HG02798 (cell line): ENCODE measurements around the gene NKAIN1.
"Not testable (repeated sequence)": the region's sequence is repeated elsewhere in the genome, so short reads cannot be mapped to it uniquely, and the experiment has no call there.

Experiments used
- ATAC-seq: cut with Tn5 transposase; IDR thresholded peaks from one replicate; pipeline ENCODE4 v1.9.1; 2021; ENCODE audit warnings: mild to moderate bottlenecking; ENCODE audit not compliant: unreplicated experiment, poor library complexity

Gene NKAIN1

DNA sequence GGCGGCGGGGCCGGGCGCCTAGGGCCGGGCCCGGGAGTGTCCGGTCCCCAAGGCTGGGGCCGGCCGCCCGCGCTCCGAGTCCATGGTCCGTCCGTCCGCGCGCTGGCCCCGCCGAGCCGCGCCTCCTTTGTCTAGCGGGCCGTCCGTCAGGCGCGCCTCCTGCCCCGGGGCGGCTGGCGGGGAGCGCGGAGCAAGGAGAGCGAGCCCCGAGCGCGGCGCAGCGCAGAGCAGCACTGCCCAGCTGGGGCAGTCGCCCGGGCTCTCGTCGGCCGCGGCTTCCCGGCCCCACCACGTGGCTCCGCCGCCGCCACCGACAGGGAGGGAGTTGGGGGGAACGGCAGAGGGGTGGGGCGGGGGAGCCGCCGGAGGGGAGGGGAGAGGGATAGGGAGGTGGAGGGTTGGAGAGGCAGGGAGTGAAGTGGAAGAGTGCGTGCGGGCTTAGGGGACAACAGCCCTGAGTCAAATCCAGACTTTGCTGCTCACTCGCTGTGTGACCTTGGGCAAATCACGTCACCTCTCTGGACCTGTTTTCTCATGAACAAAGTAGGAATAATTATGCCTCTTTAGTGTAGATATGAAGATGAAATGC, at the start of gene NKAIN1:
Gene NKAIN1, minus strand, starts transcription at position 235 of the 589 bp plus-strand sequence. CDS start 340 bp downstream, outside the sequence.
- ATAC-seq, result no peak

DNA sequence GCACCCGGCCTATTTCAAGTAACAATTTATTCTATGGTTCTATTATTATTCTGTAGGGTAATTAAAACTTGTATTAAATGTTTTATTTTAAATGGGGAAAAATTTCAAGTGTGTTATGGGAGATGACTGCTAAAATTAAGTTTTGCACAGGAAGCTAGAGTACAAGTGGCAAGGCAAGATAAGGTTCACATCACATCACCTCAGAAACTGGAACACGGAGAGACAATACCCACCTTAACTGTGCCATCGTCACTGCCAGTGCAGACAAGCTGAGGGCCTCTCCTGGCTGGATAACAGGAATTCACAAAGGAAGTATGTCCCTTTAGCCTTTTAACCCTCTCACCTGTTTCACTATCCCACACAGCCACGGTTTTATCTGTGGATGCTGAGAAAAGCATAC, 49.3 kb upstream of the NKAIN1 start:
- no peak for ATAC-seq

DNA sequence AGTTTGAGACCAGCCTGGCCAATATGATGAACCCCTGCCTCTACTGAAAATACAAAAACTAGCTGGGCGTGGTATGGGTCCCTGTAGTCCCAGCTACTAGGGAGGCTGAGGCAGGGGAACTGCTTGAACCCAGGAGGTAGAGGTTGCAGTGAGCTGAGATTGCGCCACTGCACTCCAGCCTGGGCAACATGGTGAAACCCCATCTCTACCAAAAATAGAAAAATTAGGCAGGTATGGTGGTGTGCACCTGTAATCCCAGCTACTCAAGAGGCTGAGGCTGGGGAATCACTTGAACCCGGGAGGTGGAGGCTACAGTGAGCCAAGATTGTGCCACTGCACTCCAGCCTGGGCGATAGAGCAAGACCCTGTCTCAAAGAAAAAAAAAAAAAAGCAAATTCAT, 48.1 kb upstream of the NKAIN1 start:
- ATAC-seq, result not testable (repeated sequence)

DNA sequence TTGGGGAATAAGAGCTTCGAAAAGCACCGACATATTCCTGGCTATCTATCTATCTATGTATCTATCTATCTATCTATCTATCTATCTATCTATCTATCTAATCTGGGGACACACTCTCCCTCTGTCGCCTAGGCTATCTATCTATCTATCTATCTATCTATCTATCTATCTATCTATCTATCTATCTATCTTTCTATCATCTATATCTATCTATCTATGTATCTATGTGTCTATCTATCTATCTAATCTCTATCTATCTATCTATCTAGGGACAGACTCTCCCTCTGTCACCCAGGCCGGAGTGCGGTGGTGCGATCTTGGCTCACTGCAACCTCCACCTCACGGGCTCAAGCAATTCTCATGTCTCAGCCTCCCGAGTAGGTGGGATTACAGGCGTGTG, 42.7 kb upstream of the NKAIN1 start:
- ATAC-seq, result not testable (repeated sequence)

DNA sequence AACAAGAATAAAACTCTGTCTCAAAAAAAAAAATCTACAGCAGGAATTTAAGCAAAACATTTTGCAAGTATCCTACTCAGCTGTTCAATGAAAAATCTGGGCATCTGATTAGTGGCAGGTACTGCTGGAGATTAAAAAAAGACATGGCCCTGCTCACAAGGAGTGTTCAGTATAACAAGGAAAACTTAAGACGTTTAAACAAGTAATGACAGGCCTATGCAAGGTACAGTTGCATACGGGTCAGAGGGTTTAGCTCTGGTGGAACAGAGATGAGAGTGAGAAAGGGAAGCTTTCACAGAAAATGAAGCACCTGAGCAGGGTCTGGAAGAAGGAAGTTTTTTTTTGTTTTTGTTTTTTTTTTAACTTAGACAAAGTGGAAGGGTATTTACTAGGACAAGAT, 33.9 kb upstream of the NKAIN1 start:
- no peak for ATAC-seq

DNA sequence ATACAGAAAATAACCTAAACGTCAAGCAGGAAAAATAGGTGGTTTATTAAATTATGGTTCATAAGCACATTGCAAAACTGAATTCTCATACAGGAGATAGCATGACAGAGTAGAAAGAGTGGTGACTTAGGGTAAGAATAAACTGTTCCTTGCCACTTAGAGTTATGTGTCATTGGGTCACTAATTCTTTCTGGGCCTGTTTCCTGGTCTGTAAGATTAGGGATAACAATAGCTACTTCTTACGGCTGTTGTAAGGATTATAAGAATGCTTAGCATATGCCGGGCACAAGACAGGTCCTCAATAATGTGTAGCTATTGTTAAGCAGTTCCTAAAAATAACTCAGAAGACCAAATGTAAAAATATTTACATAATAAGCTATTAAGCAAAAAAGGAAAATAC, 32.7 kb upstream of the NKAIN1 start:
- no peak for ATAC-seq

DNA sequence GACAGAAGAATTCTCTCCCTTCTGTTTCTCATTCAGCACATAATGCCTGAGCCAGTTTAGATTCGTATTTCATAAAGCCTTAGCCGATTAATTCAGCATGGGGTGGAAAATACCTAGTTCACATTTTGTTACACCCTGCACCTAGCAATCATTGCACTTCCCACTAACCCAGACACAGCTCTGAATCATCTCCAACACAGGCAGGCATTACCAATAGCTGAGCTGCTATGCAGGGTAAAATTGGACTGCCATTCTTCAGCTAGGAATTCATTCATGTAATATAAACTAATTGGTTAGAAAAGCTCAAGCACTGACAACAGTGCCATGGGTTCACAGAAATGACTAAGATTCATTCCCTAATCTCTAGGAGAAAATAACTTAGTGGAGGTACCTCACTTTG, 26.9 kb upstream of the NKAIN1 start:
- no peak for ATAC-seq

DNA sequence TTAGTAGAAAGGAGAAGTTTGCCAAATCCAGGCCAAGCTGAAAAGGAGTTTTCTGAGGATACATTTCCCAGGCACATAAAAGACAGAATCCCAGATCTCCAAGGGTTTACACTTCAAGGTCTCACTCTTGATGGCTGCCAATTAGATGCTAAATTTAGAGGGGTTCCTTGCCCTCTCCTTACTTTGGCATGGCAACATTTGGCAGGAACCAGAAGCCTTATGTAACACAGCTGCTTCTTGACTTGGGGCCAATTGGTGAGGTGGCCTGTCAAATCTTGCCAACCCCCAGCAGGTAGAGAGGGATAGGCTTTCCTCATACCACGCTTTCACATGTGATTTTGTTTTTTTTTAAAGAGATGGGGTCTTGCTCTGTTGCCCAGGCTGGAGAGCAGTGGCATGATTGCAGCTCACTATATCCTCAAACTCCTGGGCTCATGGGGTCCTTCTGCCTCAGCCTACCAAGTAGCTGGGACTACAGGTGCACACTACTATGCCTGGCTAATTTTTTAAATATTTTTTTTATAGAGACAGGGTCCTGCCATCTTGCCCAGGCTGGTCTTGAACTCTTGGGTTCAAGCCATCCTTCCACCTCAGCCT, 25.2 kb upstream of the NKAIN1 start:
- no peak for ATAC-seq

DNA sequence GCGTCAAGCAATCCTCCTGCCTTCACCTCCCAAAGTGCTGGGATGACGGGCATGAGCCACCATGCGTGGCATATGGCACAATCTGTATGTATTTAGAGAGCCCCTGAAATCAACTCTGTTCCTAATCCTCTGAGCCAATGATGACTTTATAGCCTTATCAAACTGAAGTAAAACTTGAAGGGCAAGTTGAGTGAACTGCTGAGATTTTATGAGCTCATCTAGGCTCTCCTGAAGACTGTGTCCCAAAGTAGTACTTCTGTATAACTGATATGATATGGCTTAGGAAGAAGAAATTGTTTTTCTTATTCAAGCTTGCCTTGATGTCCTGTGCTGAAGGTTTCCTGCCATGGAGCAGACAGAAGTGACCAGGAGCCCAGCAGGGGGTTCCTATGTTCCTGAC, 23.7 kb upstream of the NKAIN1 start:
- ATAC-seq, result no peak

DNA sequence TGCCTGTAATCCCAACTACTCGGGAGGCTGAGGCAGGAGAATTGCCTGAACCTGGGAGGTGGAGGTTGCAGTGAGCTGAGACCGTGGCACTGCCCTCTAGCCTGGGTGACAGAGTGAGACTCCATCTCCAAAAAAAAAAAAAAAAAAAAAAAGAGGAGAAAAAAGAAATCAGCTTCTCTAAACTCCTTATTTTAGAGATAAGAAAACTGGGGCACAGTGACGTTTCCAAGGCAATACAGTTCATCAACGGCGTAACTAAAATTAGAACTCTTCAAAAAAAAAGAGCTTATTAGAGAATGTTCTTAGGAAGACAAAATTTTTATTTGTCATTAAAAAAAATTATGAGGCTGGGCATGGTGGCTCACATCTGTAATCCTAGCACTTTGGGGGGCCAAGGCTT, 22.7 kb upstream of the NKAIN1 start:
- not testable (repeated sequence) for ATAC-seq

DNA sequence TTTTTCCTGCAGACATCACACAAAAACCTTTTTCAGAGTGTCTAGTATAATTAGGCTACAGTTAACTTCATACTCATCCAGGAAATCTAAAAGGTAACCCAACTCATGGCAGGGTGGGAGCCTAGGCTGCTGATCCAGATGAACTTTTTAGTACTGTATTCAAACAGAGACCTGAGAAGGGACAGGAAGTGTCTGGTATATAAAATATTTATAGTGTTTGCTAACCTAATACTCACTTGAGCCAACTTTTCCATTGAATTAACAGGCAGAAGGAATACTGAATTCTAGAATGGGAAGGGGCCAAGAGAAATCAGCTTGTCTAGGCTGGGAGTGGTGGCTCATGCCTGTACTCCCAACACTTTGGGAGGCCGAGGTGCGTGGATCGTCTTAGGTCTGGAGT, 22.2 kb upstream of the NKAIN1 start:
- ATAC-seq, result no peak

DNA sequence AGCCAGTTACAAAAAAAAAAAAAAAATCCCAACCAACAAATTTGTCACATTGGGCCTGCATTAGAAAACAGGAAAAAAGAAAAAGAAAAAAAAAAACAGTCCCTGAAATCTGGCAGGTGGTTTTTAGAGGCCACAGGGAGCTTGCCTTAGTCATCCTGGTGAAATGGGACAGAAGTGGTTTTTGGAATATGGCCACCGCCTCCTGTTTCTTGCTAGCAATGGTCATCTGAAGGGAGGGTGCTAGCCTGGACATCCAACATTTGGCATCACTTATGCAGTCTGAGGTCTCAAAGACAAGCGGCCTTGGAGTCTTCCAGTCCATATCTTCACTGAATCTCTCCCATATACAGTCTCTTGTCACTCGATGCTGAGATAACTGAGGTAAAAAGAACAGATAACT, 20.1 kb upstream of the NKAIN1 start:
- no peak for ATAC-seq

DNA sequence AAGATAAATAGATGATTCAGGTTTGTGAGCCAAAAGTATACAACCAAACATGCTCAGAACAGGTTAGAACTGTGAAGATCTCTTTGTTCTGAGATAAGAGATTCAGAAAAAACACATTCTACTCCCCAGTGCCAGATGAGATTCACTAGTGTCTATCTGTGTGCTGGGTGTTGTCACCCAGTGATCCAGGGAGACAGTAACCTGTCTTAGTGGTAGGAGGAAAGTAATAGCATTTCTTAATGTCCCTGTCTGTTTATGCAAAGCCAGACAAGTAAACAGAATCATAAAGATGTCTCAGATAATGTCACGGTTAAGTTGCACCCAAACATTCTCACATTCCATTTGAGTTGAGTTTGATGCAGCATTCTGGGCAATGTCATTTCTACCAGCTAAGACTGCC, 18.9 kb upstream of the NKAIN1 start:
- no peak for ATAC-seq

DNA sequence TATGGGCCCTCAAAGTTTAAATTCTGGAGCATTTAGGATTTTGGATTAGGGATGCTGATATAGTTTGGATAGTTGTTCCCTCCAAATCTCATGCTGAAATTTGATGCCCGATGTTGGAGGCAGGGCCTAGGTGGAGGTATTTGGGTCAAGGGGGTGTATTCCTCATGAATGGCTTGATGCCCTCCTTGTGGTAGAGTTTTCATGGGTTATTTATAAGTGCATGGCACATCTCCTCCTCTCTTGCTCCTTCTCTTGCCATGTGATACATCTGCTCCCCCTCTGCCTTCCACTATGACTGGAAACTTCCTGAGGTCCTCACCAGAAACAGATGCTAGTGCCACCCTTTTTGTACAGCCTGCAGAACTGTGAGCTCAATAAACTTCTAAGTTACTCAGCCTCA, 17.5 kb upstream of the NKAIN1 start:
- ATAC-seq, result no peak

DNA sequence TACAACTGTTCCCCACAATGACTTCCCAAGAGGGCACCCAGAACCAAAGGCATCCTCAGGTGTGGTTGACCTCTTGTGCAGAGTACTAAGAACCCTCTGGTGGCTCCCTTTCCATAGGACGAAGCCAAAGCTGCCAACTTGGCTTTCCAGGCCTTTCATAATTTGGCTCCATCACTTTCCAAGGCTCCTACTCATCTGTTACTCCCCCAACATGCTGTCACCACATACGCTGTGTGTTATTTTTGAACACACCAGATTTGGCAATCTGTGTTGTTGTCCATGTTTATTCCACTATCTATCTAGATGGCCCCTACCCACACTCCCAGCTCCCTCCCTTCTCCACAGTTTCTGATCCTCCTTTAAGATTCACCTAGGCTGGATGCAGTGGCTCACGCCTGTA, 10.2 kb upstream of the NKAIN1 start:
- ATAC-seq, result no peak

DNA sequence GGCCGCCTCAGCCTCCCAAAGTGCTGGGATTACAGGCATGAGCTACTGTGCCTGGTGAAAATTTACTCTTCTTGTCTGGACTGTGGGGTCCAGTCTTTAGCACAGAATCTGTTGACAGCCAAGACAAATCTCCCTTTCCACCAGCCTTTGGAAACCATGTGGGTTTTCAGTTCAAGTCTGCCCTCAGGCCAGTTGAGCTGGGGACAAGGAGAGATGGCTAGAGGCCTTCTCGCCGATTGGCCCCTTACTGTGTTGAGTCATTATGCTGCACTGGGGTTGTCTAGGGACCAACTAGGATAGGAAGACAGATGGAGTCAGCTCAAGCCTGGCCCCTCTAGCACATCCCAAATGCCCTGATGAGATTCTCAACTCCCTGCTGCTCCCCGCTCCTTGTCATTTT, 8.6 kb upstream of the NKAIN1 start:
- no peak for ATAC-seq

DNA sequence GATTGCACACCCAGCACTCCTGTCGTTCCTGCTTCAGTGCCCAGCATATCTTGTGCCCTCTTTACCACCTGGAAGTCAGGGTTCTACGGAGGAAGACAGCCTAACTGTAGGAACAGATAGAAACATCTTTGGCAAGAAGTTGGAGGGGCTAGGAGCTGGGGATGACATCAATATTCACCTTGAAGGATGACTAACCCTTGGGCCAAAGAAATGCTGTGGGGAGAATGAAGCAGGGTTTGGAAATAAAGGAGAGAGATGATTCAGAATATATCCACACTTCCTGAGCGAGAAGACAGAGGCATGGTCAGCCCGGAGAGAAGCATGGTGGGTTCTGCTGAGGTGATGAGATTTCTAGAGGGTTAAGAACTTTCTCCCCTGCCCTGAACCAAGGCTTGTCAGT, 4.6 kb upstream of the NKAIN1 start:
- ATAC-seq, result no peak

DNA sequence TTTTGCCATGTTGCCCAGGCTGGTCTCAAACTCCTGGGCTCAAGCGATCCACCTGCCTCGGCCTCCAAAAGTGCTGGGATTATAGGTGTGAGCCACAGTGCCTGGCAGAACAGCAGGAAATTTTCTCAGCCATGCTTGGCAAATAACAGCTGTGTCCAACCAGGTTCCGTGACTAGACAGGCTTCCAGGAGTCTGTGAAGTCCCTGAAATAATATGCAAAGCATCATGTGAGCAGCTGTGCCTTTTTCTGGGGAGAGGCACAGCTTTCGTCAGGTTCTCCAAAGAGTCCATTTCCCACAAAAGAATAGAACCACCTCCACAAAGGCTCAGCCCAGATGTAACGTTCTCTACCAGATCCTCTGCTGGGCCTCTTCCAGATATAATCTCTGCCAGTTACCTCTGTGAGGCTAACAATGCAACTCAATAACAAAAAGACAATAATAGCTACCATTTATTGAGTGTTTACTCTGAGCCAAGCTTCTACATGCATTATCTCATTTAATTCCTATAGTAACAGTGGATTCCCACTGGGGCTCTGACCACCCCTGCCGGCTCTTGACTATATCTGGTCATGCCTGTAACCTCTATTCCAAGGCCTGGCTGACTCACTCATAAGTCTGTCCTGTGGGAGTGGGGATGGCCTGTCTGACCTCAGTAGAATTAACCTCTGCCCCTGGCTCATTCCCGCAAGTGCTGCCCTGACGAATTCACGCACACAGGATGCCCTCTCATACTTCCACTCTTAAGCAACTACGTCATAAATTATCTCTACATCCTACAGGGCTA, 4.0 kb upstream of the NKAIN1 start:
- no peak for ATAC-seq

DNA sequence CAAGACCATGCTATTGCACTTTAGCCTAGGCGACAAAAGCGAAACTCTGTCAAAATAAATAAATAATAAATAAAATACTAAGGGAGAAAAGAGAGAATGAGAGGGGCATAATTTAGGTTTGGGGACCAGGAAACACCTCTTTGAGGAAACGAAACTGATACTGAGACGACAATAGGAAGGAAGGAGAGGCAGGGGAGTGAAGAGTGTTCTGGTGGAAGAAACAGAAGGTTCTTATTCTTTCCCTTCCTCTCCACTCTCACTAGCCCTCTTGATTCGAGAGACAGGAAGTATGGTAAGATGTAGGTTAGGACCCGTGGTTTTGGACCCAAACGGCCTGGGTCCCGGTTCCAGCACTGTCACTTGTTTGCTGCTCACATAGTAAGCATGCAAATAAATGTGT, 1.6 kb upstream of the NKAIN1 start:
- ATAC-seq, result no peak

DNA sequence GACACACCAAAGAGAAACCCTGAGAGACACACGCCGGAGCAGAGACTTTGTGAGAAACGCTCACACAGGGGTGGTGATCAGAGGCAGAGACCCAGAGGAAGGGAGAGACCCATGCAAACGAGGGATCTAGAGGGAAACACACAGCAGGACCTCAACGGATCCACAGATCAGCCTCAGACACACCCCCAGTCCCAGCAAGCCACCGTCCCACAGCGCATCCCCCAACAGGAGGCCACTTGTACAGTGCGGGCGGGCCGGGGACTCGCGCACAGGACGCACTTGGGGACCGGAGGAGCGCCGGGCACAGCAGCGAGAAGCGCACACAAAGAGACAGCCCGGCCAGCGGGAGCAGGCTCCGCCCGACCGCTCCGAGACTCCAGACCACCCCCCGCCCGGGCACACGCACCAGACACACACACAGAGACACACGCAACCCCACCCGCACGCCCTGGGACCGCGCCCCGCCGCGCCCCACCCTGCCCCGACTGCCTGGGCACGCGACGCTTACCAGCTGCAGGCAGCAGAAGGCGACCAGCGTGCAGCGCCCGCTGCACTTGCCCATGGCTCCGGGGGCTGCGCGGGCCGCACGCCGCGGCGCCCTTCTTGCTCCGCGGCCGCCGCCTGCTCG, 587 bp downstream of the NKAIN1 start:
- no peak for ATAC-seq

DNA sequence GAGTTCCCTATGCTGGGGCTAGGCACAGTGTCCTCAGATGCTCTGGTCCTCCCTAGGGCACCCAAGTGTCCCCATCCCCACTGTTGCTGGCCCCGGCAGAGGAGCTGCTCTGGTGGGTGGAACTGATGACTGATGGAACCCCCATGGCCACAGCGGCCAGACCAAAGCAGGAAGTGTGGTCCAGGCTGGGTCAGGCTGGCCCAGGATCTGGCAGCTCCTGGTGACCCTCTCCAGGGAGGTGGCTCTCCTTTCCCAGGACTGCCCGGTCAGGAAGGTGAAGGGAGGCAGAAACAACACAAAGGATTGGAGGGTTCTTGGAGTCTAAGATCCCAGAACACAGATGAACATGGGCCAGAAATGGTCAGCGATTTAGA, 1.1 kb downstream of the NKAIN1 start:
- ATAC-seq, result no peak
